HEK293T (cell line): ENCODE measurements around the gene RSRC1.
"Not testable (repeated sequence)": the region's sequence is repeated elsewhere in the genome, so short reads cannot be mapped to it uniquely, and the experiment has no call there.

Experiments used
- CTCF ChIA-PET: fragments of 350-600 bp; formaldehyde crosslinking; extraction: SDS; loops from one replicate; lab custom pipeline; 2021; ENCODE audit warnings: antibody characterized with exemption, inconsistent platforms; lab: Yijun Ruan, JAX
- POLR2A ChIA-PET: fragments of 350-600 bp; formaldehyde crosslinking; extraction: SDS; loops from one replicate; lab custom pipeline; 2020; ENCODE audit warnings: antibody characterized with exemption, inconsistent platforms; lab: Yijun Ruan, JAX
- DNase-seq: peaks from one replicate; pipeline ENCODE4 v3.0.0; 2012; ENCODE audit warnings: mixed read lengths; ENCODE audit errors: extremely low spot score
- ARNT ChIP-seq: fragments of 450-650 bp; IDR thresholded peaks from 2 replicates; pipeline ENCODE4 v1.6.1; 2017; ENCODE audit warnings: mild to moderate bottlenecking
- BHLHE40 ChIP-seq: fragments of 450-650 bp; IDR thresholded peaks from 2 replicates; pipeline ENCODE4 v1.6.1; 2016; ENCODE audit warnings: mild to moderate bottlenecking, moderate library complexity, borderline replicate concordance
- CTBP1 ChIP-seq: fragments of 450-650 bp; IDR thresholded peaks from 2 replicates; pipeline ENCODE4 v1.6.1; 2016; ENCODE audit warnings: borderline replicate concordance
- ELF4 ChIP-seq: fragments of 450-650 bp; IDR thresholded peaks from 2 replicates; pipeline ENCODE4 v1.6.1; 2017; ENCODE audit warnings: antibody characterized with exemption
- FOXA1 ChIP-seq: fragments of 450-650 bp; IDR thresholded peaks from 2 replicates; pipeline ENCODE4 v1.6.1; 2016; ENCODE audit warnings: mild to moderate bottlenecking
- FOXK2 ChIP-seq: fragments of 450-650 bp; IDR thresholded peaks from 2 replicates; pipeline ENCODE4 v1.6.1; 2016; ENCODE audit warnings: mild to moderate bottlenecking
- FOXM1 ChIP-seq: fragments of 450-650 bp; IDR thresholded peaks from 2 replicates; pipeline ENCODE4 v1.6.1; 2017; ENCODE audit warnings: mild to moderate bottlenecking, borderline replicate concordance
- HDGF ChIP-seq: fragments of 450-650 bp; IDR thresholded peaks from 2 replicates; pipeline ENCODE4 v1.6.1; 2017; ENCODE audit warnings: antibody characterized with exemption, borderline replicate concordance
- L3MBTL2 ChIP-seq: fragments of 450-650 bp; conservative IDR thresholded peaks from 2 replicates; pipeline ENCODE4 v1.6.1; 2016; ENCODE audit warnings: mild to moderate bottlenecking
- LEF1 ChIP-seq: fragments of 450-650 bp; IDR thresholded peaks from 2 replicates; pipeline ENCODE4 v1.6.1; 2017; ENCODE audit warnings: mild to moderate bottlenecking, borderline replicate concordance
- NFRKB ChIP-seq: fragments of 450-650 bp; IDR thresholded peaks from 2 replicates; pipeline ENCODE4 v1.6.1; 2016; ENCODE audit warnings: mild to moderate bottlenecking, moderate library complexity
- PKNOX1 ChIP-seq: fragments of 450-650 bp; IDR thresholded peaks from 2 replicates; pipeline ENCODE4 v1.6.1; 2016
- SP1 ChIP-seq: fragments of 450-650 bp; IDR thresholded peaks from 2 replicates; pipeline ENCODE4 v1.6.1; 2017
- SUZ12 ChIP-seq: fragments of 450-650 bp; IDR thresholded peaks from 2 replicates; pipeline ENCODE4 v1.6.1; 2016; ENCODE audit warnings: mild to moderate bottlenecking
- TARDBP ChIP-seq: fragments of 450-650 bp; IDR thresholded peaks from 2 replicates; pipeline ENCODE4 v1.6.1; 2016
- ZNF384 ChIP-seq: fragments of 450-650 bp; IDR thresholded peaks from 2 replicates; pipeline ENCODE4 v1.6.1; 2016

The RSRC1 gene

GRCh38 chr3:158109295-158109803, 540 bp upstream of the RSRC1 start:
- TF ChIP-seq PKNOX1 (peak; percentile 96), SP1 (no peak), BHLHE40 (no peak), SUZ12 (no peak), ARNT (no peak)
- no peak for DNase-seq
- ChIA-PET CTCF (interaction anchor here (0.6 kb wide), 1 partner anchor 341 kb away, joined by 3 read pairs; no protein-coding TSS in a partner anchor), POLR2A (interaction anchor here (0.6 to 1.6 kb wide), 5 partner anchors 17 to 949 kb away, joined by 3 to 5 read pairs (median 4); partner anchors contain the start of gene CCNL1)

- DNase-seq, result no peak
- ChIA-PET CTCF (no interaction called here), POLR2A (interaction anchor here (0.9 to 1.6 kb wide), 4 partner anchors 16 to 950 kb away, joined by 3 to 5 read pairs (median 4); partner anchors contain the start of gene CCNL1)
- no peak; the same call in 1 of the 2 replicates for TF ChIP-seq L3MBTL2
- no peak for TF ChIP-seq HDGF
- TF ChIP-seq LEF1, result no peak
- no peak for TF ChIP-seq NFRKB
- no peak for TF ChIP-seq FOXA1
- no peak for TF ChIP-seq ELF4
- no peak for TF ChIP-seq ARNT
- TF ChIP-seq TARDBP, result no peak
- no peak for TF ChIP-seq ZNF384
- TF ChIP-seq CTBP1, result no peak
- no peak for TF ChIP-seq PKNOX1
- no peak for TF ChIP-seq SUZ12
- no peak for TF ChIP-seq BHLHE40
- TF ChIP-seq SP1, result no peak
- TF ChIP-seq FOXK2, result no peak
- TF ChIP-seq FOXM1, result no peak
These were observed 749 bp downstream of the RSRC1 start for GRCh38 chr3:158110658-158111018.

- no peak for TF ChIP-seq ELF4
- TF ChIP-seq CTBP1, result no peak
- TF ChIP-seq FOXK2, result no peak
- TF ChIP-seq ARNT, result no peak
- TF ChIP-seq FOXA1, result no peak
- no peak for TF ChIP-seq BHLHE40
- TF ChIP-seq HDGF, result no peak
- no peak for TF ChIP-seq FOXM1
- no peak for TF ChIP-seq L3MBTL2
- POLR2A ChIA-PET, result no interaction called here
- no peak for DNase-seq
- CTCF ChIA-PET, result no interaction called here
These were observed 2.0 kb downstream of the RSRC1 start for GRCh38 chr3:158111861-158112260.

- CTCF ChIA-PET, DNase-seq, POLR2A ChIA-PET: not testable (repeated sequence)
These were observed 3.7 kb downstream of the RSRC1 start for GRCh38 chr3:158113595-158113994.

GRCh38 chr3:158120330-158120729, 10.4 kb downstream of the RSRC1 start:
- ChIA-PET POLR2A (no interaction called here), CTCF (no interaction called here)
- no peak for DNase-seq
- no peak for TF ChIP-seq CTBP1

- POLR2A ChIA-PET, result no interaction called here
- TF ChIP-seq ZNF384 (no peak), ELF4 (no peak), L3MBTL2 (no peak), TARDBP (no peak), HDGF (no peak), SP1 (no peak), LEF1 (no peak), SUZ12 (no peak), BHLHE40 (no peak), FOXA1 (no peak), FOXM1 (no peak), NFRKB (no peak)
- no peak for DNase-seq
- CTCF ChIA-PET, result interaction anchor here (0.6 kb wide), 1 partner anchor 507 kb away, joined by 3 read pairs; no protein-coding TSS in a partner anchor
These were observed 11.4 kb downstream of the RSRC1 start for GRCh38 chr3:158121295-158121694.

GRCh38 chr3:158122721-158123120, 12.8 kb downstream of the RSRC1 start:
- POLR2A ChIA-PET, DNase-seq, CTCF ChIA-PET: not testable (repeated sequence)
